ENCODE results near the gene OMD. TPM values are rescaled to one million over a fixed set of nuclear protein-coding genes. Genes with fewer than 3 reads are reported as not detected.

Gene OMD
- total and polyA plus RNA-seq, 9 of the 15 experiments (the other 6 are each of a cell fraction or from before 2014, with no cell fraction given) = 0.21 TPM; not detected in 8

DNA sequence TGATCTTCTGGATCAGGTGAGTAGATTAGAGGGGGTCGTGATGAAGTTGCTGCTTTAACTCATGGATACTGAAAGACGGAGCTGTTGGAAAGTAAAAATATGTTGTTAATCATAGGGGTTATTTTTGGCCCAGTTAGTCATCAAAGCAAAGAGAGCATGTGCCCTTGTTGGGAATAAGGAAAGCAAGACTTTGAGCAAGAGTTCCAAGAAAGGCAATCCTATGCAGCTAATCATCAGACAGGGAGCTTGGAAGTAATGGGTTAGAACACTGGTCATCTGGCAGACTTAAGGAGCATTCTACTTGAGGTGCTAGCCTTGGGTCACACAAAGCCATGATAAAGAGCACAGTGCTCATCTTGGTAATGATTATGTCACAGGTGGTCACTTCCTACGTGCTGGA is 39.7 kb upstream of the OMD start:
- intact Hi-C loops (cut with micrococcal nuclease) (loop anchor here (10.0 kb wide), 1 partner anchor 329 kb away; no protein-coding TSS in a partner anchor), in situ Hi-C loops (cut with MboI) (no loop called here)
- DNase-seq (ENCODE audit: extremely low read depth in 1 of 4, low spot score in 3 of 4) (no peak), ATAC-seq (no peak), FAIRE-seq (no peak)
- POLR2A ChIA-PET = interaction anchor here (0.7 to 0.8 kb wide), 2 partner anchors 9 to 426 kb away, joined by 3 to 4 read pairs; no protein-coding TSS in a partner anchor
- Histone ChIP-seq H3K36me3 (ENCODE audit: control insufficient read depth, insufficient read depth, low read length) (no peaks in the 10 kb centered on the region), H3K4me1 (replicated peaks in 1 of 2; ENCODE audit: control insufficient read depth in 2 of 2, insufficient read depth in 2 of 2, low read length in 2 of 2) (no peaks in the 10 kb centered on the region), H3K9ac (ENCODE audit: insufficient read depth in 1 of 2, low read depth in 2 of 2, low read length in 2 of 2) (no peak overlapping the region), H4K20me1 (replicated peaks; ENCODE audit: control insufficient read depth, insufficient read depth, low read length) (no peaks in the 10 kb centered on the region; the same call in 1 of the 2 replicates), H3K9me1 (ENCODE audit: control insufficient read depth, insufficient read depth, low read length) (no peaks in the 10 kb centered on the region), H3K4me3 (no peak overlapping the region), H3K27me3 (ENCODE audit: control insufficient read depth in 2 of 2, insufficient read depth in 2 of 2, low read length in 2 of 2) (no peaks in the 10 kb centered on the region), H3K9me3 (replicated peaks; ENCODE audit: control insufficient read depth, insufficient read depth, low read depth, low read length) (no peaks in the 10 kb centered on the region), H3K4me2 (ENCODE audit: insufficient read depth, low read length) (no peak overlapping the region), H3K79me2 (ENCODE audit: control insufficient read depth, insufficient read depth, low read length) (no peaks in the 10 kb centered on the region), H2AFZ (ENCODE audit: low read depth, low read length) (no peak overlapping the region), H3K27ac (ENCODE audit: extremely low read depth, low read depth, low read length) (no peak overlapping the region)
- 30% methylated on average over 3 of the region's 3 CpGs for WGBS (ENCODE audit: insufficient coverage, low coverage, missing lambda C conversion rate)
- TF ChIP-seq, protein P1, sequence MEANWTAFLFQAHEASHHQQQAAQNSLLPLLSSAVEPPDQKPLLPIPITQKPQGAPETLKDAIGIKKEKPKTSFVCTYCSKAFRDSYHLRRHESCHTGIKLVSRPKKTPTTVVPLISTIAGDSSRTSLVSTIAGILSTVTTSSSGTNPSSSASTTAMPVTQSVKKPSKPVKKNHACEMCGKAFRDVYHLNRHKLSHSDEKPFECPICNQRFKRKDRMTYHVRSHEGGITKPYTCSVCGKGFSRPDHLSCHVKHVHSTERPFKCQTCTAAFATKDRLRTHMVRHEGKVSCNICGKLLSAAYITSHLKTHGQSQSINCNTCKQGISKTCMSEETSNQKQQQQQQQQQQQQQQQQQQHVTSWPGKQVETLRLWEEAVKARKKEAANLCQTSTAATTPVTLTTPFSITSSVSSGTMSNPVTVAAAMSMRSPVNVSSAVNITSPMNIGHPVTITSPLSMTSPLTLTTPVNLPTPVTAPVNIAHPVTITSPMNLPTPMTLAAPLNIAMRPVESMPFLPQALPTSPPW (CRISPR knock-in tag; IDR thresholded peaks at IDR 0.05) = no peak
- peak; percentile 76; the same call in 1 of the 2 replicates for TF ChIP-seq MEF2A (IDR thresholded peaks at IDR 0.05; ENCODE audit: control insufficient read depth, low read depth, low read length)
- no peak for TF ChIP-seq SRSF1 (IDR thresholded peaks at IDR 0.05; ENCODE audit: low read depth, low read length)
- TF ChIP-seq FOSL1 (tag; conservative IDR thresholded peaks at IDR 0.05) = peak; percentile 34; the same call in 1 of the 2 replicates
- TF ChIP-seq, protein P2, sequence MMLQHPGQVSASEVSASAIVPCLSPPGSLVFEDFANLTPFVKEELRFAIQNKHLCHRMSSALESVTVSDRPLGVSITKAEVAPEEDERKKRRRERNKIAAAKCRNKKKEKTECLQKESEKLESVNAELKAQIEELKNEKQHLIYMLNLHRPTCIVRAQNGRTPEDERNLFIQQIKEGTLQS (IDR thresholded peaks at IDR 0.05) = 0 out of 2 replicates have a peak, but pooled peaks have one; percentile 32
- TF ChIP-seq, protein P2 (CRISPR knock-in tag; conservative IDR thresholded peaks at IDR 0.05) = no peak
- CTCF ChIA-PET (ENCODE audit: low intra/inter-chr PET ratio) = no interaction called here
- no TSS peak for BruUV-seq (replicated peaks)
